Sigmoid colon (tissue), 7 donors: ENCODE results near the gene NOL3. TPM values are rescaled to one million over a fixed set of nuclear protein-coding genes. Genes with fewer than 3 reads are reported as not detected.

Experiments
- DNase-seq: peaks from one replicate; pipeline ENCODE4 v3.0.0-alpha.2; 2019
- H3K27ac ChIP-seq, 4 donors: fragments of 200-600 bp; sonication (generic); one replicate each; pipeline ENCODE4 v1.5.1; 2016 to 2019; ENCODE audit warnings: mild to moderate bottlenecking in 1 of 4
- H3K27me3 ChIP-seq, 3 donors: fragments of 200-600 bp; sonication (generic); one replicate each; pipeline ENCODE4 v1.5.1; 2019; ENCODE audit warnings: mild to moderate bottlenecking in 1 of 3
- H3K36me3 ChIP-seq, 4 donors: fragments of 200-600 bp; sonication (generic); one replicate each; pipeline ENCODE4 v1.5.1; 2016 to 2019
- H3K4me1 ChIP-seq, 4 donors: fragments of 200-600 bp; sonication (generic); one replicate each; pipeline ENCODE4 v1.5.1; 2017 to 2019
- H3K4me3 ChIP-seq, 4 donors: fragments of 200-600 bp; sonication (generic); one replicate each; pipeline ENCODE4 v1.5.1; 2017 to 2019; ENCODE audit warnings: mild to moderate bottlenecking in 2 of 4, moderate library complexity in 1 of 4
- H3K9me3 ChIP-seq, 4 donors: fragments of 200-600 bp in 3 of 4; sonication (generic) in 3 of 4; one replicate each; pipeline versions ENCODE4 v1.5.1 to v1.6.1; 2013 to 2019
- EP300 ChIP-seq, 4 donors: sonication (generic); formaldehyde crosslinking; IDR thresholded peaks; one replicate each; pipeline ENCODE4 v1.6.1; 2017; ENCODE audit warnings: antibody characterized with exemption in 4 of 4
- POLR2A ChIP-seq, 2 donors: fragments of 450-650 bp; IDR thresholded peaks; one replicate each; pipeline ENCODE4 v1.6.1; 2016; ENCODE audit warnings: antibody characterized with exemption in 2 of 2, mild to moderate bottlenecking in 2 of 2, moderate library complexity in 2 of 2
- POLR2AphosphoS5 ChIP-seq, 4 donors: sonication (generic); formaldehyde crosslinking; IDR thresholded peaks; one replicate each; pipeline ENCODE4 v1.6.1; 2017; ENCODE audit warnings: antibody characterized with exemption in 4 of 4
- WGBS, 2 donors: extraction: QIAGEN DNeasy Blood & Tissue Kit; methylation state at CpG; one replicate each; pipeline ENCODE4 v1.1.7; 2013; 5-methylcytosine and 5-hydroxymethylcytosine counted together
- intact Hi-C: fragments of 100-400 bp; cut with DNase I; formaldehyde crosslinking; loops from one replicate; pipeline ENCODE4 v1.15.1; 2023
- polyA plus RNA-seq, 3 donors: library from polyadenylated mRNA; stranded (reverse); fragments of 200-250 nt; gene quantifications; one replicate each; pipeline ENCODE4 v1.2.3, GENCODE V29; 2013
- total RNA-seq, 4 donors: library from RNA; depleted of rRNA; stranded (reverse); fragments of >200 nt; gene quantifications; one replicate each; pipeline ENCODE4 v1.1.0, GENCODE V29; 2016
- TF ChIP-seq, protein P1 (sequence below), 4 experiments: fragments of 450-650 bp in 3 of 4; fragments of 200-600 bp in 1 of 4; IDR thresholded peaks; one replicate each; pipeline ENCODE4 v1.5.1; 2016 to 2019; ENCODE audit warnings: antibody characterized with exemption in 4 of 4, mild to moderate bottlenecking in 3 of 4, moderate library complexity in 2 of 4
- donor health status: healthy with polysubstance abuse.
- donor health status: Bipolar disorder and iron deficiency.
- donor health status: healthy.

The NOL3 gene
- total and polyA plus RNA-seq, 7 donors = 12.7 to 36.7 (median 23.9) TPM

DNA sequence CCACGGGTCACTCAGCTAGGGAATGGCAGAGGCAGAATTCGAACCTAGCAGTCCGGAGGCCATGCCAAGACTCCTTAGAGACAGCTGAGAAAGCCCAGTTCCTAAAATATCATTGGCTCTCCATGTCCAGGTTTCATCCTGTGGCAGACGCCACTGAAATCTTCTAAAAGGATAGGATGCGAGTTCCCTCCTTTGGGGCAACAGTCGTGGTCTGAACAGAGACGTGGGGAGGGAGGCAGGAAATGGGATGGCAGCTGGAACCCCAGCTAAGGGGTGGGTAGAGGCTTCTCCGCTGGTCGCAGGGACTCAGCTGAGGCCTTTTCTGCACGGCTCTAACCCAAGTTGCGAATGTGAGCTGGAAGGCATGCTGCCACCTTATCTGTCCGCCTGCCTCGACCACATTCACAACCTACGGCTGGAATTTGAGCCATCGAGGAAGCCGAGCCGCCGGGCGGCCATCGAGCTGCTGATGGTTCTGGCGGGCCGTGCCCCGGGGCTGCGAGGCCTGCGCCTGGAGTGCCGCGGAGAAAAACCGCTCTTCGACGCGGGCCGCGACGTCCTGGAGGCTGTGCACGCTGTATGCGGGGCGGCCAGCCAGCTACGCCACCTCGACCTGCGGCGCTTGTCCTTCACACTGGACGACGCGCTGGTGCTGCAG, 7.7 kb upstream of the NOL3 start:
- peaks cover 34 to 58% (median 46%) of the 10 kb centered on the region in 3 donors for H3K27me3 ChIP-seq
- intact Hi-C loops = no loop called here
- no peaks in the 10 kb centered on the region for H3K9me3 ChIP-seq
- no peak for DNase-seq
- no peaks in the 10 kb centered on the region for H3K36me3 ChIP-seq
- no peak for TF ChIP-seq EP300 (IDR thresholded peaks at IDR 0.05)
- TF ChIP-seq POLR2A (IDR thresholded peaks at IDR 0.05) = no peak
- TF ChIP-seq, protein P1, sequence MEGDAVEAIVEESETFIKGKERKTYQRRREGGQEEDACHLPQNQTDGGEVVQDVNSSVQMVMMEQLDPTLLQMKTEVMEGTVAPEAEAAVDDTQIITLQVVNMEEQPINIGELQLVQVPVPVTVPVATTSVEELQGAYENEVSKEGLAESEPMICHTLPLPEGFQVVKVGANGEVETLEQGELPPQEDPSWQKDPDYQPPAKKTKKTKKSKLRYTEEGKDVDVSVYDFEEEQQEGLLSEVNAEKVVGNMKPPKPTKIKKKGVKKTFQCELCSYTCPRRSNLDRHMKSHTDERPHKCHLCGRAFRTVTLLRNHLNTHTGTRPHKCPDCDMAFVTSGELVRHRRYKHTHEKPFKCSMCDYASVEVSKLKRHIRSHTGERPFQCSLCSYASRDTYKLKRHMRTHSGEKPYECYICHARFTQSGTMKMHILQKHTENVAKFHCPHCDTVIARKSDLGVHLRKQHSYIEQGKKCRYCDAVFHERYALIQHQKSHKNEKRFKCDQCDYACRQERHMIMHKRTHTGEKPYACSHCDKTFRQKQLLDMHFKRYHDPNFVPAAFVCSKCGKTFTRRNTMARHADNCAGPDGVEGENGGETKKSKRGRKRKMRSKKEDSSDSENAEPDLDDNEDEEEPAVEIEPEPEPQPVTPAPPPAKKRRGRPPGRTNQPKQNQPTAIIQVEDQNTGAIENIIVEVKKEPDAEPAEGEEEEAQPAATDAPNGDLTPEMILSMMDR (IDR thresholded peaks at IDR 0.05) = no peak
- TF ChIP-seq POLR2AphosphoS5 (IDR thresholded peaks at IDR 0.05) = no peak
- 22 to 78% methylated on average over 44 of the region's 44 CpGs for WGBS, 2 donors
- peak overlapping the region in 3 of 4 donors; percentile 35 to 47 (median 43) for H3K4me3 ChIP-seq
- peaks cover 0 to 72% (median 71%) of the 10 kb centered on the region in 4 donors for H3K4me1 ChIP-seq
- H3K27ac ChIP-seq = peak overlapping the region; percentile 68 to 88 (median 71)

GRCh38 chr16:67163164-67163998, 7.0 kb upstream of the NOL3 start:
- peak overlapping the region; percentile 68 to 88 (median 71) for H3K27ac ChIP-seq
- peaks cover 0 to 72% (median 71%) of the 10 kb centered on the region in 4 donors for H3K4me1 ChIP-seq
- H3K9me3 ChIP-seq = no peaks in the 10 kb centered on the region
- TF ChIP-seq POLR2AphosphoS5 (IDR thresholded peaks at IDR 0.05) = peak in 3 of 4 donors; percentile 35 to 59 (median 52)
- TF ChIP-seq EP300 (IDR thresholded peaks at IDR 0.05) = no peak
- H3K27me3 ChIP-seq = peaks cover 34 to 58% (median 46%) of the 10 kb centered on the region in 3 donors
- 1 to 17% methylated on average over 99 of the region's 99 CpGs for WGBS, 2 donors
- intact Hi-C loops = no loop called here
- no peaks in the 10 kb centered on the region for H3K36me3 ChIP-seq
- H3K4me3 ChIP-seq = peak overlapping the region; percentile 17 to 47 (median 39)
- DNase-seq = peak; percentile 89

DNA sequence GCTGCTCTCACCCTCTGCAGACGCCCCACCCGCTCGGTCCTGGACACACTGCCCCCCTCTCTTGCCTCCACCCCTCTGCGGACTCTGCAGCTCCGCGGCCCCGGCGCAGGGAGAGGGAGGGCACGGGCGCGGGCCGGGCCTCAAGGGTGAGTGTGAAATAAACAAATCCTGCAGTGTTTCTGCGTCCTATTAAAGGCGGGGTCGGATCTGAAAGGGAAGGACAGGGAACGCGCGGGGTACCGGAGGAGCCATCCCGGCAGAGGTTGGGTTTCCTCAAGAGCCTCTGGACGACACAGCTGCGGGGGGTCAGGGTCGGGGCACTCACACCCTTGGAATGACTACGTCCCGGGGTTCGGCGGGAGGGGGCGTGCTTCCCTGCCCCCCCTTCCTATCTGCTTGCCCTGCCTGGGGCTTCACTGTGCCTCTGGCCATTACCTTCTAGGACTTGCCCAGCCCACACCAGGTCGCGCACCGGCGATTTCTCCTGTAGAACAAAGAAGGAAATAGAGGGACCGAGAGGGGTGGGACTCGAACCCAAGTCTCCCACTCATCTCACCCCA, 6.3 kb upstream of the NOL3 start:
- peak overlapping the region; percentile 17 to 47 (median 39) for H3K4me3 ChIP-seq
- H3K9me3 ChIP-seq = no peaks in the 10 kb centered on the region
- peak overlapping the region; percentile 68 to 88 (median 71) for H3K27ac ChIP-seq
- peaks cover 34 to 58% (median 46%) of the 10 kb centered on the region in 3 donors for H3K27me3 ChIP-seq
- TF ChIP-seq, protein P1 (IDR thresholded peaks at IDR 0.05) = no peak
- TF ChIP-seq POLR2A (IDR thresholded peaks at IDR 0.05) (no peak), EP300 (IDR thresholded peaks at IDR 0.05) (no peak), POLR2AphosphoS5 (IDR thresholded peaks at IDR 0.05) (no peak)
- intact Hi-C loops = no loop called here
- 1 to 3% methylated on average over 34 of the region's 34 CpGs for WGBS, 2 donors
- peak; percentile 79 for DNase-seq
- H3K36me3 ChIP-seq = no peaks in the 10 kb centered on the region
- peaks cover 0 to 73% (median 71%) of the 10 kb centered on the region in 4 donors for H3K4me1 ChIP-seq

DNA sequence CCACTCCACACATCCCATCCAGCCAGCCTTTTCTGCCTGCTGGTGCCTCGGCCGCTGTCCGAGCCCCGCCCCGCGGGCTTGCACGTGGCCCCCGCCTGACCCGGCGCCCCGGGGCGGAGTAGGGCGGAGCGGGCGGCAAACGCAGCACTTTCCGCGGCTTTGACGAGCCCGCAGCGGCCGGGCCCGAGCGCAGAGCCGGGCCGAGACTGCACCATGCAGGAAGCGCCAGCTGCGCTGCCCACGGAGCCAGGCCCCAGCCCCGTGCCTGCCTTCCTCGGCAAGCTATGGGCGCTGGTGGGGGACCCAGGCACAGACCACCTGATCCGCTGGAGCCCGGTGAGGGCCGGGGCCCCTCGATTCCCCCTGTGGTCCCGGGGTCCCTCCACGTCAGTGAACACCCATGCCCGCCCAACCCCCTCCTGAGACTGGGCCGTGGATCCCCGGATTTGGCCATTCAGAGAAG, 5.7 kb upstream of the NOL3 start, which contains the start of gene HSF4:
HSF4 (plus strand) TSS at position 147 of the 463 bp plus-strand sequence; CDS start at position 214, 67 bp downstream.
- Histone ChIP-seq H3K9me3 (no peaks in the 10 kb centered on the region), H3K4me1 (peaks cover 0 to 75% (median 72%) of the 10 kb centered on the region in 4 donors), H3K4me3 (peak within 1 kb of the TSS; percentile 17 to 47 (median 39)), H3K27me3 (peaks cover 34 to 58% (median 46%) of the 10 kb centered on the region in 3 donors), H3K27ac (peak within 1 kb of the TSS; percentile 68 to 88 (median 71)), H3K36me3 (no peaks in the 10 kb centered on the region)
- intact Hi-C loops = no loop called here
- peak; percentile 85 for DNase-seq
- 2% methylated on average over 41 of the region's 41 CpGs for WGBS, 2 donors
- TF ChIP-seq POLR2A (IDR thresholded peaks at IDR 0.05) = peak in 1 of 2 donors; percentile 17
- TF ChIP-seq EP300 (IDR thresholded peaks at IDR 0.05) = no peak
- TF ChIP-seq POLR2AphosphoS5 (IDR thresholded peaks at IDR 0.05) = peak; percentile 29 to 68 (median 42)
